ENCODE data around the gene IQGAP1. TPM values are rescaled to one million over a fixed set of nuclear protein-coding genes. Genes with fewer than 3 reads are reported as not detected.
"Not testable (repeated sequence)": the region's sequence is repeated elsewhere in the genome, so short reads cannot be mapped to it uniquely, and the experiment has no call there.

The IQGAP1 gene
- 210 TPM for total RNA-seq
- long read RNA-seq, partial matches to known transcripts, result 176 of 195 reads
- long read RNA-seq, other reads (novel, unspliced or antisense), result 16 of 195 reads

- peak; percentile 98 for DNase-seq (ENCODE audit: low spot score)
Measured at GRCh38 chr15:90387534-90388461, at the start of gene IQGAP1. Gene IQGAP1 (plus strand): TSS chr15:90388242. CDS start chr15:90388342, 100 bp downstream.

DNA sequence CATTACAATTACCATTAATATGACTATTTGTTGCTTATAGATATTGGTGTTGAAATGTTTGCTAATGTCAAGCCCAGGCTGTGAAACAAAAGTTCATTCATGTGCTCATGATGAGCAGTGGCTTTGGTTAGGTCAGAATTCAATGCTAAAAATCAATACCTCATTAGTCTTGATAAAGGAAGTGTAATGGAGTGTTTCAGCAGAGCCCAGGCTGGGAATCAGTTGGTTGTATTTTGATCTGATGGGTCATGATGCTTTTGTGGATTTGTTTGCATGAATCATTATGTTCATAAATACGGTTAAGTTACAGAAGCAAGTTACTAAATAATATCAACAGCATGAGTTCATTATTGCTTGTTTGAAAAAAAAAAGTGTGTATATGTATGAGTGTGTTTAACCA lies 49.5 kb upstream of the IQGAP1 start:
- no peak for DNase-seq (ENCODE audit: low spot score)

DNA sequence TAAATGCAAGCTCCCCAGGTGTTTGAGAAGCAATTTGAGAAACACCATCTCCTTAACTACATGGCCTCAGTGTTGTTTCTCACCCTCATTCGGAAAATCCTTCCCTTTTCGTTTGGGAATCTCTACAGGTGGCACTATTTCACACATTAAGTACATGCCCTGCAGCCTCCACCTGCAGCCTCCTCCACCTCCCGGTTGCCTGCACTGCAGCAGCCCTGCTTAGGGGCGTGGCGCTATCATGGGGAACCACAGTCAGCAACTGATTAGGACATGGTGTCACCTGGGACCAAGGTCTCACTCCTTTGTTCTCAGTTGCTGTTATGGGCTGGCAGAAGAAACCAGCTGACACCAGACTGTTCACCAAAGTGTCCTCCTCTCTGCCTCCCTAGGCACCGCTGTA lies 47.7 kb upstream of the IQGAP1 start:
- no peak for DNase-seq (ENCODE audit: low spot score)

DNA sequence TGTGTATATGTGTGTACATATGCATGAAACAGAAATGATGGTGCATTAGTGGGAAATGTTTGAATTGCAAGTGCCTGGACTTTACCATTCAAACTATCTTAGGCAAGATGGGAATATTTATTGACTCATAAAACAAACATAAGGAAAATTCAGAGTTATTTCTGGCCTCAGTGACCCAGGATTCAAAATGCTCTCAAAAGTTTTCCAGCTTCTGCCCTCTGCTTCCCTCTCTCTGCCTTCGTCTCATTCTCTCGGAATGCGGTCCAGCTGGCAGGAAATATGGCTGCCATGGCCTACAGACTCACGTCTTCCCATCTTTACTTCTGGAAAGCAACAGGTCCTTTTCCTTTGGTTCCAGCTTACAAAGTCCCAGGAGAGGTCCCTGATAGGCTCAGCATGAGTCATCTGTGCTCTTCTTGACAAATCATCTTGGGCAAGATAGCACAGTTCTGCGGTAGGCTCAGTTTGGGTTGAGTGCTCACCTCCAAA lies 44.7 kb upstream of the IQGAP1 start:
- DNase-seq (ENCODE audit: low spot score), result no peak

- no peak for DNase-seq (ENCODE audit: low spot score)
Measured at GRCh38 chr15:90344662-90345061, 43.4 kb upstream of the IQGAP1 start.

DNA sequence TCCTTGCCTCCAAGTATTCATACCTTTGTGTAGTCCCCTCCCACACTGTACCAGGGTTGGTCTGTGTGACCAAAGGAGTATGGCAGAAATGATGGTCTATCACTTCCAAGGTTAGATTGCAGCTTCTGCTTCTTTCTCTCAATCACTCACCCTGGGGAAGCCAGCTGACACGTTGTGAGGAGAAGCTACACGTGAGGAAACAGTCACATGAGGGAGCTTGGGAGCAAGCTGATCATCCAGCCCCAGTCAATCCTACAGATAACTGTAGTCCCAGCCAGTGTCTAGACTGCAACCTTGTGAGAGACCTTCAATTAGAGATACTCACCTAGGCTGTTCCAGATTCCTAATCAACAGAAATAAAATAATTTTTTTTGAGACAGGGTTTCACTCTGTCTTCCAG lies 42.2 kb upstream of the IQGAP1 start:
- no peak for DNase-seq (ENCODE audit: low spot score)

GRCh38 chr15:90347431-90348065 lies 40.5 kb upstream of the IQGAP1 start:
- not testable (repeated sequence) for DNase-seq (ENCODE audit: low spot score)

DNA sequence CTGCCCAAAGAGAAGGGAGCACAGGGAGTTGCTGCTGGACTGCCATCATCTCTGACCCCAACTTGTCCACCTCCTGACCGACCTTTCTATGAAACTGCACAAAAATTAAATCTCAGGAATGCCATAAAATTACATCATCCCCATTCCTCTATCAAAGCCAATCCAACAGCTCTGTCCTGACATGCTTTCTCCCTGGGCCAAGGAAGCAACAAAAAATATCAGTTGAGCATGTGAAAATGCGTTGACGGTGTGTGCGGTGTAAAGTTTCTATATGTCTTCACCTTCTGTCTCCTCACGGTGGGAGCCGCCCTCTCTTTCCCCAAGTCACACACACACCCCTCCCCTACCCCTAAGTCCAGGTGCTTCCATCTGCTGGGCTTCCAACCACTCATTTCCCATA lies 39.6 kb upstream of the IQGAP1 start:
- DNase-seq (ENCODE audit: low spot score), result no peak

DNA sequence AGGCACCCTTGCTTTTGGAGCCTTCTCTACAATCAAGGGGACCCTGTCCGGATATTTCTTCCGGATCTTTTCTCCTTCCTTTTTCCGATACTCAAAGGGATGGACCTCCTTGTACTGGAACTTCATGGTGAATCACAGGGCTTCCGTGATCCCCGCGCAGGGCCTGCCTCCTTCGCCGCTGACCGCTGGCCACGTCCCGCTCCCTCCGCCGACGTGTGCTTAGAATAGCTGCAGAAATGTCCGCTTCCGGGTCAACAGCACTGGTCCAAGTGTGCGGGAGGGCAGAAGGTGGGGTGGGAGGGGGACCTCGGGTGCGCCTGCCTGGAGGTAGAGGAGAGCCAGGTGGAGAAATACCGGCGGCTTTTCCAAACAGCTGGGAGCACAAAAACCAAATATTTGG lies 39.0 kb upstream of the IQGAP1 start:
- DNase-seq (ENCODE audit: low spot score), result no peak

DNA sequence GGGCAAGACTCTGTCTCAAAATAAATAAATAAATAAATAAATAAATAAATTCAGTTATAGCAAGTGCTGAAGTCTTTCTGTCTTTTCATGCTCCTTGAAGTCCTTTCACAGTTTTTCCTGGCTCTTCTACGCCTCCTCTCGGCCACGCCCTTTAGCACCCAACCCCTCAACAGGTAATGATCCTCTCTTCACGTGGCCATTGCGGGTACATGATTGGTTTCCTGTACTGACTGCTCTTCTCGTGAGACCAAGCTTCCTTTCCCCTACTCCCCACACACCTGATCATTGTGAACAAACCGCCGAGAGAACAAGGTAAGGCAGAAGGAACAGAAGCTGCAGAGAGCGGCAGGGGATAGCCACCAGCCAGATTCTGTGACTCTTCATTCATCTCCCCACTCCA lies 38.2 kb upstream of the IQGAP1 start:
- no peak for DNase-seq (ENCODE audit: low spot score)

- no peak for DNase-seq (ENCODE audit: low spot score)
Measured at GRCh38 chr15:90351479-90352106, 36.4 kb upstream of the IQGAP1 start.

DNA sequence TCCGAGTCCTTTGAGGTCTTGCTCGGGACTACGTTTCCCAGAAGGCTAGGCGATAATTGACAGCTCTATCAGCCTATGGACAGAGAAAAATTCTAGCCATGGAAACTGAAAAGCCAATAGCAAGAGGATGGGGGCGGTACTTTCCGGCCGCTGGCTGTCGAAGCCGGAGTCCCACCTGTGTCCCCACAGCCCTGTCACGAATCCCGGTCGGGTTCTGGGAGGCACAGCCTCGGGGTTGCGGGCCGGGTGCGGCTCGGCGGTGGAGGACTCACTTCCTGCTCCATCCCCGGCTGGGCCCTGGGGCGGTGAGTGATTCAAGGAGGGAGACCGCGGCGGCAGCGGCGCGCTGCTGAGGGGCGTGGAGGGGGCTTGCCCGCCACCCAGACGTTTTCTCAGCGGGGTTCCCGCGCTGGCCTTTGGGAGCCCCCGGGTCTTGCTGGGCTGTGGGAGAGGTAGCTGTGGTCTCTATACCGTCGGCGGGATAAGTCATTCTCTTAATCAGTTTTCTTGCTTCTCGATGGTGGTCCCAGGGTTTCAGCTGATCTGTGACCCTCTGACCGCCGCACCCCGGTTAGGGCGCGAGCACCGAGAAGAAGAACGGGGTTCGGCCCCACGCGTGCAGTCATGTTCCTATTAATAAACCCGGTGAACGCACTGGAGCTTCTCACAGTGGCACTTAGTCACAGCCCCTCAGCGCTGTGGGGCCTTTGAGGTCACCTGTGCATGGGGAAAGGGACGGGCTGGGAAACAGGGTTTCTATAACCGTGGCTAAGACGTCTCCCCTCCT lies 35.7 kb upstream of the IQGAP1 start, which contains the start of gene ZNF774:
Gene ZNF774, plus strand, starts transcription at position 178 of the 787 bp plus-strand sequence. CDS start 2,377 bp downstream, outside the sequence.
- DNase-seq (ENCODE audit: low spot score), result peak; percentile 95

DNA sequence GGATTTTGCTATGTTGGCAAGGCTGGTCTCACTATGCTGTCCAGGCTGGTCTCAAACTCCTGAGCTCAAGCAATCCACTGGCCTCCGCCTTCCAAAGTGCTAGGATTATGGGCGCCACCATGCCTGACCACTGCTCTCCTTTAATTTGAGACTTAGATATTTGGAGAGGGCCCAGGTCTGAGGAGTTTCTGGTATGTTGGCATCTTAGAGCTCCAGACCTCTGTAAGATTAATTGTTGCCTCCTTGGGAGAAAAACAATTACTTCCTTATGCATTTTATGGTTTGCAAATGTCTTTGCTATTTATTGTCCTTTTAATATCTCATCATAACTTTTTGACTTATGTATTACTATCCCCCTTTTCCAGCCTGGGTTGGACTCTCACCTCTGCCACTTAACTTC lies 33.1 kb upstream of the IQGAP1 start:
- DNase-seq (ENCODE audit: low spot score), result no peak

DNA sequence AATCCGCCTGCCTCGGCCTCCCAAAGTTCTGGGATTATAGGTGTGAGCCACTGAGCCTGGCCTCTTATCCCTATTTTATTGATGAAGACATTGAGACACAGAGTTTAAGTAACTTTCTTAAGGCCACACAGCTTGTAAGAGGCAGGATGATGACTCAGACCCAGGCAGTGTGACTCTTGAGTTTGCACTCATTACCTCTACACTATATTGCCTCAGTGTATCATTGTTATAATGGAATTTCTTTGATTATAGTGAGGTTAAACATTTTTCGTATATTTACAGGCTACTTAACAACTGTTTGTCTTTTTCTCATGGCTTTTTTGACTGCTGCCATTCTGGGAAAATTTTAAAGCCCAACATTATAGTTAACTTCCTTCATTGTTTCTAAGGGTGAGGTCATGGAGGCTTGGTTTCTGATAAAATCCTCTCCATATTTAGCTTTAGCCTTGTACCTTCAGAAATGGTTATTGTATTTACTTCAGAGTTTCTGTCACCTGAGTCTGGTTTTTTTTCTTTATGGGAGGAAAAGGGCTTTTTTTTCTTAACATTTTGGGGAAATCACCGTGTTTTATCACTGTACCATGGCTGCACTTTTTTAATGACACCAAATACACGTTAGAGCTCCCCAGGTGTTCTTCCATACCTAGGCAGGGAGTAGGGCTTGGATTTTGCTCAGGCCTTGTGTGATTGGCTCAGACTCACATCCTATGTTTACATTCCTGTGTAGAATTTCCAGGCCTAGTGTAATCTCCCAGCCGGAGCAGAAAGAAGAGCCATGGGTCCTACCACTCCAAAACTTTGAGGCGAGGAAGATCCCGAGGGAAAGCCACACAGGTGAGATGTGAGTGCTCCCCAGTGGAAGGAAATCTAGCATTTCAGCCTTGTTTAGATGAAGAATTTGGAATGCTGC lies 29.7 kb upstream of the IQGAP1 start:
- DNase-seq (ENCODE audit: low spot score), result no peak

DNA sequence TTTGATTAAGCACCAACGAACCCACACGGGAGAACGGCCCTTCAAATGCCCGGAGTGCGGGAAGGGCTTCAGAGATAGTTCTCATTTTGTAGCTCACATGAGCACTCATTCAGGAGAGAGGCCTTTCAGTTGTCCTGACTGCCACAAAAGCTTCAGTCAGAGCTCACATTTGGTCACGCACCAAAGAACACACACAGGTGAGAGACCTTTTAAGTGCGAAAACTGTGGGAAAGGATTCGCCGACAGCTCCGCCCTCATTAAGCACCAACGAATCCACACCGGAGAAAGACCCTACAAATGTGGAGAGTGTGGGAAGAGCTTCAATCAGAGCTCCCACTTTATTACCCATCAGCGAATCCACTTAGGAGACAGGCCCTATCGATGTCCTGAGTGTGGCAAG lies 27.3 kb upstream of the IQGAP1 start:
- no peak for DNase-seq (ENCODE audit: low spot score)

DNA sequence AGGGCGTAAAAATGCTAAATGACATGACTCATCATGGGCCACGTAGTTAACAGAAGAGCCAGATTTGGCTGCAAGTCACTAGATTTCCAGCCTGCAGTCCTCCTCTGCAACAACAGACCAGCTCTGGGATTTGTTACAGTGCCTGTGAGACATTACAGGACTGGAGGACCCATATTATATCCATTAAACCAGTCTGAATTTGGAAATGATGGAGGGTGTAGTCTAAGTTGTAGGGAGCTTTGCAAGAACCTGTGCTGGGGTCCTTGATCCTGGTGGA lies 25.2 kb upstream of the IQGAP1 start:
- DNase-seq (ENCODE audit: low spot score), result no peak

GRCh38 chr15:90364251-90364650 lies 23.8 kb upstream of the IQGAP1 start:
- no peak for DNase-seq (ENCODE audit: low spot score)

DNA sequence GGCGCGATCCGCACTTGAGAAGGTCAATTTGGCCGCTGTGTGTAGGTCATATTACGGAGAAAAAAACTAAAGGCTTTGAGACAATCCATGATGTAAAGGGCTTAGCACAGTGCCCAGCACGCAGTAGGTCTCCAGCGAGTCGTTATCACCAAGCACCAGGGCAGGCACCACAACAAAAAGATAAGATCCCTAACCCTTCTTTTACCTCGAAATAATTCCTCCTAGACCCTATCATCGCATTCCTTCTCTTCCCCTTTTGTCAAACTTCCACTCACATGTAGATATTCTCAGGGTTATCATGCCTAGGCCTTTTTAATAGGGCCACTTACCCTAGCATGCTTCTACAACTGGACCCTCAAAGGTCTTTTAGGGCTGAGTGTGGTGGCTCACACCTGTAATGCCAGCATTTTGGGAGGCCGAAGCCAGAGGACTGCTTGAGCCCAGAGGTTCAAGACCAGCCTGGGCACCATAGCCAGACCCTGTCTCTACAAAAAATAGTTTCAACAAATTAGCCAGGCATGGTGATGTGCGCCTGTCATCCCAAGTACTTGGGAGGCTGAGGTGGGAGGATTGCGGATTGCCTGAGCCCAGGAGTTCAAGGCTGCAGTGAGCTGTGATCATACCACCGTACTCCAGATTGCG lies 22.5 kb upstream of the IQGAP1 start:
- no peak for DNase-seq (ENCODE audit: low spot score)

DNA sequence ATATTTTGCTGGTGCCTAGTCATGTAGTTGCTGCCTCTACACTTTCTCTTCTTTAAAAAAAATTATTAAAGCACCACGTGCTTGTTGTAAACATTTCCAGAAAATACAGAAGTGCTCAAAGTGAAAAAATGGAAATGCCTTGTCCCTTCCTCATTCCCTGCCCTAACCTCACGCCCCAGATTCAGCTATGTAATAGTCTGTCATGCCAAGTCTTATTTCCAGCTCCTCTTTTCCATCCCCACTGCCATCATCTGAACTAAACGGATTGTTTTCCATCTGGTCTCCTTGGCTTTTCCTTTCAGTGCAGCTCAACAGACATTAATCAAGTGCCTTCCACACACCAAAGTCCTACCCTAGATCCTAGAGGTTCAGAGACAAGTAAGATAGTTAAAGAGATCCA lies 20.5 kb upstream of the IQGAP1 start:
- no peak for DNase-seq (ENCODE audit: low spot score)

DNA sequence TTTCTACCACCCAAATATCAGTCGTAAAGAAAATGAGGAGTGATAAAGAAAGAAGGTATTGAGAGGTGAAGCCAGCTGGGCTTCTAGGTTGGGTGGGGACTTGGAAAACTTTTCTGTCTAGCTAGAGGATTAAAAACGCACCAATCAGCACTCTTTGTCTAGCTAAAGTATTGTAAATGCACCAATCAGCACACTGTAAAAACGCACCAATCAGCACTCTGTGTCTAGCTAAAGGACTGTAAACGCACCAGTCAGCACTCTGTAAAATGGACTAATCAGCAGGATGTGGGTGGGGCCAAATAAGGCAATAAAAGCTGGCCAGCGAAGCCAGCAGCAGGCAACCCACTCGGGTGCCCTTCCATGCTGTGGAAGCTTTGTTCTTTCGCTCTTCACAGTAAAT lies 13.0 kb upstream of the IQGAP1 start:
- no peak for DNase-seq (ENCODE audit: low spot score)
